Neuronal stem cell (in vitro differentiated cells): ENCODE results near the gene ZNF365.

Source experiments
- DNase-seq: peaks from one replicate; pipeline ENCODE4 v3.0.0-alpha.2; 2013; ENCODE audit warnings: low spot score
- H2AFZ ChIP-seq: one replicate; pipeline ENCODE4 v1.6.1; 2013; ENCODE audit warnings: mild to moderate bottlenecking, low read length, inconsistent platforms
- H2AK5ac ChIP-seq: 2 replicates; pipeline ENCODE4 v1.6.1; 2013; ENCODE audit warnings: low read depth, mild to moderate bottlenecking, inconsistent platforms, low read length, moderate library complexity, mixed read lengths
- H2BK120ac ChIP-seq: 2 replicates; pipeline ENCODE4 v1.6.1; 2013; ENCODE audit warnings: low read depth, mild to moderate bottlenecking, inconsistent platforms, low read length, moderate library complexity, mixed read lengths
- H2BK12ac ChIP-seq: one replicate; pipeline ENCODE4 v1.6.1; 2013; ENCODE audit warnings: low read length, inconsistent platforms
- H2BK15ac ChIP-seq: 2 replicates; pipeline ENCODE4 v1.6.1; 2013; ENCODE audit warnings: mild to moderate bottlenecking, low read length, inconsistent platforms, mixed read lengths
- H2BK5ac ChIP-seq: one replicate; pipeline ENCODE4 v1.6.1; 2013; ENCODE audit warnings: inconsistent platforms, mild to moderate bottlenecking, low read length, moderate library complexity
- H3K14ac ChIP-seq: one replicate; pipeline ENCODE4 v1.6.1; 2013; ENCODE audit warnings: low read length, inconsistent platforms
- H3K18ac ChIP-seq: 2 replicates; pipeline ENCODE4 v1.6.1; 2013; ENCODE audit warnings: low read length, inconsistent platforms
- H3K23ac ChIP-seq: 2 replicates; pipeline ENCODE4 v1.6.1; 2013; ENCODE audit warnings: low read depth, mild to moderate bottlenecking, mixed read lengths, low read length, inconsistent platforms; ENCODE audit not compliant: poor library complexity
- H3K27ac ChIP-seq: replicated peaks from 3 replicates; pipeline ENCODE4 v1.5.1; 2013; ENCODE audit warnings: low read length, inconsistent platforms
- H3K27me3 ChIP-seq, 3 experiments: 2 replicates each; pipeline ENCODE4 v1.6.1; 2013; ENCODE audit warnings: low read length in 3 of 3, mild to moderate bottlenecking in 2 of 3, inconsistent platforms in 1 of 3, low read depth in 1 of 3, mixed read lengths in 1 of 3, moderate library complexity in 1 of 3; ENCODE audit not compliant: control insufficient read depth in 3 of 3, insufficient read depth in 3 of 3
- H3K36me3 ChIP-seq, 2 donors: replicated peaks in 1 of 2; 2 replicates each; pipeline ENCODE4 v1.6.1; 2013; ENCODE audit warnings: low read length in 2 of 2; ENCODE audit not compliant: control insufficient read depth in 2 of 2, insufficient read depth in 2 of 2
- H3K4ac ChIP-seq: 2 replicates; pipeline ENCODE4 v1.6.1; 2013; ENCODE audit warnings: inconsistent platforms, mild to moderate bottlenecking, low read length, moderate library complexity
- H3K4me1 ChIP-seq, 2 donors: 1 replicate in 1 of 2; 2 replicates in 1 of 2; pipeline ENCODE4 v1.6.1; 2013; ENCODE audit warnings: low read length in 2 of 2, low read depth in 1 of 2; ENCODE audit not compliant: control insufficient read depth in 2 of 2, insufficient read depth in 1 of 2
- H3K4me2 ChIP-seq: one replicate; pipeline ENCODE4 v1.6.1; 2013; ENCODE audit warnings: mild to moderate bottlenecking, low read length, inconsistent platforms; ENCODE audit not compliant: insufficient read depth, poor library complexity, severe bottlenecking
- H3K4me3 ChIP-seq, 2 donors: 2 replicates each; pipeline ENCODE4 v1.5.1; 2013; ENCODE audit warnings: low read length in 2 of 2, mild to moderate bottlenecking in 2 of 2, inconsistent platforms in 1 of 2, moderate library complexity in 1 of 2
- H3K79me1 ChIP-seq: one replicate; pipeline ENCODE4 v1.6.1; 2013; ENCODE audit warnings: low read depth, mild to moderate bottlenecking, inconsistent platforms, low read length, moderate library complexity
- H3K9ac ChIP-seq: one replicate; pipeline ENCODE4 v1.6.1; 2013; ENCODE audit warnings: mild to moderate bottlenecking, low read depth, low read length, inconsistent platforms; ENCODE audit not compliant: poor library complexity
- H3K9me3 ChIP-seq, 2 donors: replicated peaks in 1 of 2; 2 replicates each; pipeline versions ENCODE3 to v1.6.1; 2013; ENCODE audit warnings: low read length in 2 of 2, mild to moderate bottlenecking in 2 of 2, inconsistent platforms in 1 of 2, low read depth in 1 of 2, mixed read lengths in 1 of 2, moderate library complexity in 1 of 2; ENCODE audit not compliant: control insufficient read depth in 2 of 2, insufficient read depth in 1 of 2
- H4K8ac ChIP-seq: one replicate; pipeline ENCODE4 v1.6.1; 2013; ENCODE audit warnings: low read depth, mild to moderate bottlenecking, inconsistent platforms, low read length, moderate library complexity
- H4K91ac ChIP-seq: one replicate; pipeline ENCODE4 v1.6.1; 2013; ENCODE audit warnings: low read length, low read depth, mild to moderate bottlenecking, inconsistent platforms; ENCODE audit not compliant: poor library complexity
- WGBS, 2 donors: extraction: QIAGEN DNeasy Blood & Tissue Kit; methylation state at CpG; one replicate each; pipeline ENCODE4 v1.1.7; 2013; ENCODE audit warnings: missing lambda C conversion rate in 2 of 2, mixed read lengths in 1 of 2; ENCODE audit not compliant: insufficient read length in 2 of 2, insufficient replicate concordance in 1 of 2; ENCODE audit errors: extremely low coverage in 2 of 2; 5-methylcytosine and 5-hydroxymethylcytosine counted together

Gene ZNF365

DNA sequence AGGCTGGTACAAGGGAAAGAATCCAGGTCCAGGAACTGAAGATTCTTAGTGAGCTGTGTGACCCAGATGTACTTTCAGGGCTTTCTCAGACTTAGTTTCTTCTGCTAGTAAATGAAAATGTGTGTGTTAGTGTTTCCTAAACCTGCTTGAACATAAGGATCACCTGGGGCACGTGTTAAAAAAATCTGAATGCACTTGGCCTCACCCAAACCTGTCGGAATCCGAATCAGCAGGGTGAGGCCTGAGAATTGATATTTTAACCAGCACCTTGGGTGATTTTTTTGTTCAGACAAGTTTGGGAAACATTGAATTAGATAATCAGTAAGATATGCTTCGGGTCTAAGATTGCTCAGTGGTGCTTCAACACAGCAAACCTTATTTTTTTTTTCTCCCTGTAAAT, 59.7 kb downstream of the ZNF365 start:
- no peaks in the 10 kb centered on the region for H3K9me3 ChIP-seq
- H2BK12ac ChIP-seq = no peak overlapping the region
- no peak overlapping the region for H3K27ac ChIP-seq
- no peak overlapping the region for H3K9ac ChIP-seq
- H3K4ac ChIP-seq = no peak overlapping the region
- no peak overlapping the region for H2AFZ ChIP-seq
- H3K4me1 ChIP-seq = no peaks in the 10 kb centered on the region
- H4K8ac ChIP-seq = no peak overlapping the region
- H3K23ac ChIP-seq = no peak overlapping the region
- H2AK5ac ChIP-seq = no peak overlapping the region
- H3K18ac ChIP-seq = no peak overlapping the region
- H2BK120ac ChIP-seq = no peak overlapping the region
- no peak overlapping the region for H4K91ac ChIP-seq
- H3K14ac ChIP-seq = no peak overlapping the region
- H2BK15ac ChIP-seq = no peak overlapping the region
- no peak overlapping the region for H2BK5ac ChIP-seq
- H3K79me1 ChIP-seq = no peaks in the 10 kb centered on the region
- H3K36me3 ChIP-seq = no peaks in the 10 kb centered on the region
- H3K27me3 ChIP-seq = no peaks in the 10 kb centered on the region
- no peak for DNase-seq
- H3K4me3 ChIP-seq = no peak overlapping the region
- H3K4me2 ChIP-seq = no peak overlapping the region
- no CpG with 5 or more reads among the region's 4 CpGs for WGBS, 2 donors

DNA sequence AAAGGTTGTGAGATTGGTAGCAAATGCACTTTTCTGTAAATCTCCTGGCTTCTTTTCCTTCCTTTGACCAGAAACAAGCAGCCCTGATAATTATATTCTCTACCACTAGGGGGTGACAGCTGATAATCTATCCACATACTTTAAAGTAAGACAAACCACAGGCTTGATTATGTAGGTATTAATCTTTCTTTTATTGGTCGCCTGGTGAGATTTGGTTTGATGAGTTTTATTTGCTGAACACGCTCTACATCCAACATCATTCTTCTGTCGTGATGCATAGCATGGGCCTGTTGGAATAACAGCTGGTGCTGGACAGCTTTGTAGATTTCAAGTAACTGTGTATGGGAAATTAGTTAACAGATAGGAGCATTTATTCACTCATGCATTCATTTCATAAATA, 63.5 kb downstream of the ZNF365 start:
- Histone ChIP-seq H3K36me3 (no peaks in the 10 kb centered on the region), H2BK15ac (no peak overlapping the region), H2AFZ (no peak overlapping the region), H3K9me3 (no peaks in the 10 kb centered on the region), H3K27ac (no peak overlapping the region), H3K4me3 (no peak overlapping the region), H2AK5ac (no peak overlapping the region), H2BK120ac (no peak overlapping the region), H3K4me2 (no peak overlapping the region), H2BK5ac (no peak overlapping the region), H3K9ac (no peak overlapping the region), H3K23ac (no peak overlapping the region), H4K8ac (no peak overlapping the region), H3K14ac (no peak overlapping the region), H3K4ac (no peak overlapping the region), H4K91ac (no peak overlapping the region), H3K27me3 (no peaks in the 10 kb centered on the region), H3K79me1 (no peaks in the 10 kb centered on the region), H3K18ac (no peak overlapping the region), H3K4me1 (peaks cover 0 to under 1% of the 10 kb centered on the region in 2 donors), H2BK12ac (no peak overlapping the region)
- peak; percentile 56 for DNase-seq
- WGBS, 2 donors = no CpG with 5 or more reads among the region's 3 CpGs

- no peak overlapping the region for H3K4me2 ChIP-seq
- no peak overlapping the region for H3K4me3 ChIP-seq
- no peak overlapping the region for H2BK15ac ChIP-seq
- H3K27me3 ChIP-seq = no peaks in the 10 kb centered on the region
- peaks cover 0 to 5% of the 10 kb centered on the region in 2 donors for H3K4me1 ChIP-seq
- H3K36me3 ChIP-seq = no peaks in the 10 kb centered on the region
- no peak overlapping the region for H2AFZ ChIP-seq
- DNase-seq = no peak
- no peak overlapping the region for H3K4ac ChIP-seq
- no peak overlapping the region for H2AK5ac ChIP-seq
- no peak overlapping the region for H2BK5ac ChIP-seq
- H2BK12ac ChIP-seq = no peak overlapping the region
- H3K9me3 ChIP-seq = no peaks in the 10 kb centered on the region
- H4K91ac ChIP-seq = no peak overlapping the region
- no peak overlapping the region for H3K14ac ChIP-seq
- whole genome bisulfite sequencing, 2 donors = no CpG with 5 or more reads among the region's 3 CpGs
- no peak overlapping the region for H3K18ac ChIP-seq
- no peak overlapping the region for H3K9ac ChIP-seq
- no peak overlapping the region for H3K27ac ChIP-seq
- H3K23ac ChIP-seq = no peak overlapping the region
- H3K79me1 ChIP-seq = no peaks in the 10 kb centered on the region
- H2BK120ac ChIP-seq = no peak overlapping the region
- no peak overlapping the region for H4K8ac ChIP-seq
These were observed 67.8 kb downstream of the ZNF365 start for GRCh38 chr10:62442006-62442405.

DNA sequence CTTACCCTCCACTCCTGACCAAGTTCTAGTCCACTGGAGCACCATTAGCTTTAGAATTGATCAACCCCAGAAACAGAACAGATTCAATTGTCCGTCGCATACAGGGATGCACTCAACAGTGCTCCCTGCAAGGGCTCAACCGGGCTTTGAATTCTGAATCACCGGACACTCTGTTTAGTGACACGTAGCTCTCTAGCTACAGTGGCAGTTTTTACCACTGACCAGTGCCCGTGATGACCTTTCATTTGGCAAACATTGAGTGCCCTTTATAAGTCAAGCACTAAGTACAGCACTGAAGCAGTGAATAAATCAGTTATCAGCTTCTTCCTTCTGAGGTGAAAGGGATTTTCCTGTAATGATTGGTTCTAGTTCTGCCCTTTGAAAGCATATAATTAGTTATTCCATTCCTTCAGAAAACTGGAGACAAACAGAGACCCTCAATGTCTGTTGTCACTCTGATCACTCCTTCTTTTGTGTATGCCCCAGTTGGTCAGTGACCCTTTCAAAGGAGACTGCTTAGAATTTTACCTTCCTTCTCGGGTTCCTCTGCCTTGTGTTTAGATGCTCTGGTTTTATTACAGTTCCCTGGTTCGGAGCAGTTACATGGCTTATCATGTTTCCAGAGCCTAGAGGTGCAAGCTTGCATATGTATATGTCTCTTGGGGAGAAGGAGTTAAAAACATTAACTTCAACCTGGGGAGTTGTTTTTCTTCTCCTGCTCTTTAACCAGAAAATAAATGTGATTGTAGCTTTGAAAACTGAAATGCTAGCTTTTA, 68.9 kb downstream of the ZNF365 start:
- Histone ChIP-seq H3K18ac (no peak overlapping the region), H3K9ac (no peak overlapping the region), H2BK15ac (no peak overlapping the region), H2AFZ (no peak overlapping the region), H3K23ac (no peak overlapping the region), H4K91ac (no peak overlapping the region), H3K4me1 (peaks cover 0 to 5% of the 10 kb centered on the region in 2 donors), H2BK12ac (no peak overlapping the region), H3K4me2 (no peak overlapping the region), H3K4me3 (no peak overlapping the region), H3K27ac (no peak overlapping the region), H2BK5ac (no peak overlapping the region), H3K14ac (no peak overlapping the region), H4K8ac (no peak overlapping the region), H3K79me1 (no peaks in the 10 kb centered on the region), H3K4ac (no peak overlapping the region), H3K9me3 (no peaks in the 10 kb centered on the region), H3K36me3 (no peaks in the 10 kb centered on the region), H3K27me3 (no peaks in the 10 kb centered on the region), H2BK120ac (no peak overlapping the region), H2AK5ac (no peak overlapping the region)
- no CpG with 5 or more reads among the region's 8 CpGs for WGBS, 2 donors
- no peak for DNase-seq
